Activated T-cell treated with anti-CD3 and anti-CD28 coated beads, Interleukin-2, amount 50 U/mL, for 72 hours (primary cell): Measurements from ENCODE around the gene CCL5. TPM values are rescaled to one million over a fixed set of nuclear protein-coding genes. Genes with fewer than 3 reads are reported as not detected.
A peak's percentile ranks its signal among the peaks of the same experiment; 100 is the strongest.

Source experiments
- ATAC-seq, 2 donors: fragments of 150-1000 bp; cut with Tn5 transposase; replicated peaks in 1 of 2; 2 replicates each; pipeline ENCODE4 v1.10.0; 2021; ENCODE audit warnings: moderate library complexity in 2 of 2, mild to moderate bottlenecking in 1 of 2
- DNase-seq, 2 donors: peaks; one replicate each; pipeline ENCODE4 v3.0.0; 2021 to 2022; ENCODE audit warnings: mixed read lengths in 1 of 2
- H3K27ac Mint-ChIP-seq: one replicate; pipeline ENCODE4 v1.8.0; 2022; ENCODE audit warnings: mild to moderate bottlenecking, moderate library complexity, mixed read lengths
- H3K27me3 Mint-ChIP-seq: one replicate; pipeline ENCODE4 v1.8.0; 2022; ENCODE audit warnings: low read depth, mixed read lengths
- H3K36me3 Mint-ChIP-seq, 2 donors: one replicate each; pipeline ENCODE4 v1.8.0; 2022; ENCODE audit warnings: mixed read lengths in 2 of 2, mild to moderate bottlenecking in 1 of 2; ENCODE audit not compliant: insufficient read depth in 2 of 2
- H3K4me1 Mint-ChIP-seq: one replicate; pipeline ENCODE4 v1.8.0; 2022; ENCODE audit warnings: low read depth, mixed read lengths
- H3K4me3 Mint-ChIP-seq, 2 donors: one replicate each; pipeline ENCODE4 v1.8.0; 2022; ENCODE audit warnings: mild to moderate bottlenecking in 2 of 2, mixed read lengths in 2 of 2, moderate library complexity in 2 of 2
- H3K9me3 Mint-ChIP-seq, 2 donors: one replicate each; pipeline ENCODE4 v1.8.0; 2022; ENCODE audit warnings: mixed read lengths in 2 of 2
- total RNA-seq, 2 donors: library from RNA; stranded (reverse); gene quantifications; one replicate each; pipeline ENCODE4 v1.2.3, GENCODE V29; 2022

Gene CCL5
- total RNA-seq, 2 donors from 2014 or later, result 63.3 to 178 TPM

GRCh38 chr17:35870906-35871819 lies 9.0 kb downstream of the CCL5 start:
- Mint-ChIP-seq H3K4me1 (peaks cover 19% of the 10 kb centered on the region), H3K4me3 (no peak overlapping the region), H3K9me3 (no peaks in the 10 kb centered on the region), H3K27me3 (no peaks in the 10 kb centered on the region), H3K36me3 (peaks cover 3 to 4% of the 10 kb centered on the region in 2 donors), H3K27ac (peak overlapping the region; percentile 84)
- ATAC-seq (peak; percentile 68 to 69), DNase-seq (peak in 1 of 2 donors; percentile 14)

GRCh38 chr17:35868737-35869136 lies 11.4 kb downstream of the CCL5 start, which contains the start of gene HEATR9:
Gene HEATR9, minus strand, starts transcription at chr17:35868891. Its CDS starts 149 bp downstream, at chr17:35868742.
- ATAC-seq, result no peak
- no peak for DNase-seq
- Mint-ChIP-seq H3K4me3 (no peak within 1 kb of the TSS), H3K27me3 (no peaks in the 10 kb centered on the region), H3K27ac (no peak within 1 kb of the TSS), H3K9me3 (no peaks in the 10 kb centered on the region), H3K4me1 (peaks cover 20% of the 10 kb centered on the region), H3K36me3 (no peaks in the 10 kb centered on the region)

- H3K9me3 Mint-ChIP-seq, result no peaks in the 10 kb centered on the region
- no peak overlapping the region for H3K4me3 Mint-ChIP-seq
- DNase-seq (no peak), ATAC-seq (no peak)
- peaks cover 20% of the 10 kb centered on the region for H3K4me1 Mint-ChIP-seq
- H3K27ac Mint-ChIP-seq, result no peak overlapping the region
- H3K27me3 Mint-ChIP-seq, result no peaks in the 10 kb centered on the region
- no peaks in the 10 kb centered on the region for H3K36me3 Mint-ChIP-seq
These were observed 12.6 kb downstream of the CCL5 start for GRCh38 chr17:35867574-35867973.

GRCh38 chr17:35866341-35866950 lies 13.7 kb downstream of the CCL5 start:
- no peaks in the 10 kb centered on the region for H3K27me3 Mint-ChIP-seq
- no peaks in the 10 kb centered on the region for H3K36me3 Mint-ChIP-seq
- no peak overlapping the region for H3K4me3 Mint-ChIP-seq
- H3K27ac Mint-ChIP-seq, result no peak overlapping the region
- H3K9me3 Mint-ChIP-seq, result no peaks in the 10 kb centered on the region
- no peak for ATAC-seq
- no peak for DNase-seq
- peaks cover 20% of the 10 kb centered on the region for H3K4me1 Mint-ChIP-seq

GRCh38 chr17:35865412-35866340 lies 14.5 kb downstream of the CCL5 start:
- H3K4me3 Mint-ChIP-seq, result no peak overlapping the region
- H3K27ac Mint-ChIP-seq, result no peak overlapping the region
- H3K27me3 Mint-ChIP-seq, result no peaks in the 10 kb centered on the region
- DNase-seq, result no peak
- peak; percentile 56 to 70 for ATAC-seq
- H3K9me3 Mint-ChIP-seq, result no peaks in the 10 kb centered on the region
- peaks cover 16% of the 10 kb centered on the region for H3K4me1 Mint-ChIP-seq
- H3K36me3 Mint-ChIP-seq, result peaks cover 0 to 2% of the 10 kb centered on the region in 2 donors

GRCh38 chr17:35864853-35865252 lies 15.3 kb downstream of the CCL5 start:
- Mint-ChIP-seq H3K27me3 (no peaks in the 10 kb centered on the region), H3K27ac (no peak overlapping the region), H3K36me3 (peaks cover 0 to 2% of the 10 kb centered on the region in 2 donors), H3K4me1 (peaks cover 16% of the 10 kb centered on the region), H3K9me3 (no peaks in the 10 kb centered on the region), H3K4me3 (no peak overlapping the region)
- DNase-seq, result no peak
- ATAC-seq, result no peak

- peaks cover 0 to 2% of the 10 kb centered on the region in 2 donors for H3K36me3 Mint-ChIP-seq
- ATAC-seq (peak; percentile 68 to 85), DNase-seq (peak in 1 of 2 donors; percentile 20)
- H3K4me3 Mint-ChIP-seq, result no peak overlapping the region
- peaks cover 13% of the 10 kb centered on the region for H3K4me1 Mint-ChIP-seq
- no peaks in the 10 kb centered on the region for H3K9me3 Mint-ChIP-seq
- no peaks in the 10 kb centered on the region for H3K27me3 Mint-ChIP-seq
- peak overlapping the region; percentile 24 for H3K27ac Mint-ChIP-seq
These were observed 23.6 kb downstream of the CCL5 start for GRCh38 chr17:35856603-35857002.

GRCh38 chr17:35855965-35856364 lies 24.2 kb downstream of the CCL5 start:
- Mint-ChIP-seq H3K36me3 (peaks cover 3 to 6% of the 10 kb centered on the region in 2 donors), H3K27me3 (no peaks in the 10 kb centered on the region), H3K4me1 (peaks cover 13% of the 10 kb centered on the region), H3K9me3 (no peaks in the 10 kb centered on the region), H3K27ac (no peak overlapping the region), H3K4me3 (no peak overlapping the region)
- ATAC-seq (no peak), DNase-seq (no peak)

- peak; percentile 59 to 67 for DNase-seq
- Mint-ChIP-seq H3K4me3 (peak overlapping the region in 1 of 2 donors; percentile 34), H3K4me1 (peaks cover 5% of the 10 kb centered on the region), H3K27ac (peak overlapping the region; percentile 96), H3K36me3 (peaks cover 4 to 20% of the 10 kb centered on the region in 2 donors), H3K27me3 (no peaks in the 10 kb centered on the region), H3K9me3 (no peaks in the 10 kb centered on the region)
- ATAC-seq, result peak; percentile 79 to 86
These were observed 30.5 kb downstream of the CCL5 start for GRCh38 chr17:35849469-35850348.

GRCh38 chr17:35847633-35848373 lies 32.4 kb downstream of the CCL5 start:
- no peak overlapping the region for H3K4me3 Mint-ChIP-seq
- peaks cover 11 to 31% of the 10 kb centered on the region in 2 donors for H3K36me3 Mint-ChIP-seq
- peaks cover 5% of the 10 kb centered on the region for H3K4me1 Mint-ChIP-seq
- ATAC-seq (no peak), DNase-seq (no peak)
- no peaks in the 10 kb centered on the region for H3K27me3 Mint-ChIP-seq
- no peaks in the 10 kb centered on the region for H3K9me3 Mint-ChIP-seq
- peak overlapping the region; percentile 11 for H3K27ac Mint-ChIP-seq

GRCh38 chr17:35847006-35847405 lies 33.2 kb downstream of the CCL5 start:
- Mint-ChIP-seq H3K27me3 (no peaks in the 10 kb centered on the region), H3K9me3 (no peaks in the 10 kb centered on the region), H3K4me3 (no peak overlapping the region), H3K27ac (no peak overlapping the region), H3K36me3 (peaks cover 14 to 38% of the 10 kb centered on the region in 2 donors), H3K4me1 (peaks cover 5% of the 10 kb centered on the region)
- ATAC-seq, result no peak
- no peak for DNase-seq
